ENCODE results near the gene ZCCHC14.
"Not testable (repeated sequence)": the region's sequence is repeated elsewhere in the genome, so short reads cannot be mapped to it uniquely, and the experiment has no call there.

Gene ZCCHC14

DNA sequence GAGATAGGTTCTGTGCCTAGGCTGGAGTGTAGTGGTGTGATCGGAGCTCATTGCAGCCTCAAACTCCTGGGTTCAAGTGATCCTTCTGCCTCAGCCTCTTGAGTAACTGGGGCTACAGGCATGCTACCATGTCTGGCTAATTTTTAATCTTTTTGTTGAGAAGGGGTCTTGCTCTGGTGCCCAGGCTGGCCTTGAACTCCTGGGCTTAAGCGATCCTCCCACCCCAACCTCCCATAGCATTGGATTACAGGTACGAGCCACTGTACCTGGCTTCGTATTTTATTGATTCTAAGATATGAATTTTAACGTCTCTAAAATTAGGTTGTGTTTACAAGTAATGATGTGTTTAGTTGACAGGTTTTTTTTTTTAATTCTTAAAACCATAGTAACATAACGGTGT, 30.8 kb upstream of the ZCCHC14 start:
- FAIRE-seq = not testable (repeated sequence)

DNA sequence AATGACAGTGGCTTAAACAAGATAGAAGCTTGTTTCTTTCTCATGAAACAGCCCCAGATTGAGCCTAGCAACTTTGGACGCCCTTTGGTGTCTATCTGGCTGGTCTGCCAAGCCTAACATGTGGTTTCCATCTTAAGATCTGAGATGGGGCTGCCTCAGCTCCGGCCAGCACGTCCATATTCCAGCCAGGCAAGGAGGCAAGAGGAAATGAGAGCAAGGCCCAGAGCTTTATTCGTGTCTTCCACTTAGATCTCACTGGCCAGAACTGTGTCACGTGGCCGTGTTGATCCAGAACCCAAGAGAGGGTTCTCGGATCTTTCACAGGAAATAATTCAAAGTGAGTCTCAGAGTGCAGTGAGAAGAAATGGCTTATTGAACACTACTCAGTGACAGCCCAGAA, 28.9 kb upstream of the ZCCHC14 start:
- FAIRE-seq = not testable (repeated sequence)

DNA sequence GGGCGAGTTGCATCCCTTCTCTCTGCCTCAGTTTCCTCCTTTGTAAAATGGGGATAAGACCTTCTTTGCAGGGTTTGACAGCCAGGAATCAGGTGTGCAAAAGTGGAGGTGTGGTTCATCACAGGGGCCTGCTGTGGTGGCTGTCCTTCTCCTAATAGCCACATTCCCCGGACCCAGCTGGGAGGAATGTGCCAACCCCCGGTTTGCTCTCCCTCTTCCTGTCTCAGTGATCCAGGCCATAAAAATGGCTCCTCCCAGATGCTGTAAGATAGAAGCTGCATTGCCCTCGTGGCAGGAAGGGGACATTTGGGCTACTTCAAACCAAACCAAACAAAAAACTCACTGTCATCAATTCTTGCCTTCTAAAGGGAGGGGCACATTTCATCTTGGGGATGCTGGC, 26.3 kb upstream of the ZCCHC14 start:
- FAIRE-seq = not testable (repeated sequence)

DNA sequence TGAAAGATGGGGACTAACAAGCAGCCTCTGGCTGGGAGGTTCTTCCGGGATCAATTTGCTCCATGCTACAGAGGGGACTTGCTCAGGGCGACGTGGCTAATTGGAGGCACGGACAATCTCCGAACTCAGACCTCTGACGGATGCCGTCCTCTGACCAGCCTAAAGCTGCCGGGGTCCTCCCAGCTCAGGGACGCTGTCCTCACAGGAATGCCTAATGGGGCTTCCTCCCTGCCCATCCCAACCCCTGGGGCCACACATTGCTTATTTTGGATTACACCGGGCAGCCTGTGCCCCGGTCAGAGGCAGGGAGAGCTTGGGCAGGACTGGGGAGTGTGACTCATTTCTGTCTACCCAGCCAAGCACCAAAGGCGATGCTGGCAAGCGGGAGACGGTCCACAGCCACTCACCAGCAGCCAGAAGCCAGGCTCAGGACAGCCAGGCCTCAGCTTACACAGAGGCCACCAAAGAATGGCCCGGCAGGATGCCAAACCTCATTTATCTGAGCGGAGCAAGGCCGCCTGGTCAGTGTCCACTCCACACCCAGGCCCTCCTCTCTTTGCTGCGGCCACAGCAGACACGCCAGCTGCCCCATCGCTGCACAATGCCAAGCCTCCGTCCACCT, 25.7 kb upstream of the ZCCHC14 start:
- FAIRE-seq = not testable (repeated sequence)

DNA sequence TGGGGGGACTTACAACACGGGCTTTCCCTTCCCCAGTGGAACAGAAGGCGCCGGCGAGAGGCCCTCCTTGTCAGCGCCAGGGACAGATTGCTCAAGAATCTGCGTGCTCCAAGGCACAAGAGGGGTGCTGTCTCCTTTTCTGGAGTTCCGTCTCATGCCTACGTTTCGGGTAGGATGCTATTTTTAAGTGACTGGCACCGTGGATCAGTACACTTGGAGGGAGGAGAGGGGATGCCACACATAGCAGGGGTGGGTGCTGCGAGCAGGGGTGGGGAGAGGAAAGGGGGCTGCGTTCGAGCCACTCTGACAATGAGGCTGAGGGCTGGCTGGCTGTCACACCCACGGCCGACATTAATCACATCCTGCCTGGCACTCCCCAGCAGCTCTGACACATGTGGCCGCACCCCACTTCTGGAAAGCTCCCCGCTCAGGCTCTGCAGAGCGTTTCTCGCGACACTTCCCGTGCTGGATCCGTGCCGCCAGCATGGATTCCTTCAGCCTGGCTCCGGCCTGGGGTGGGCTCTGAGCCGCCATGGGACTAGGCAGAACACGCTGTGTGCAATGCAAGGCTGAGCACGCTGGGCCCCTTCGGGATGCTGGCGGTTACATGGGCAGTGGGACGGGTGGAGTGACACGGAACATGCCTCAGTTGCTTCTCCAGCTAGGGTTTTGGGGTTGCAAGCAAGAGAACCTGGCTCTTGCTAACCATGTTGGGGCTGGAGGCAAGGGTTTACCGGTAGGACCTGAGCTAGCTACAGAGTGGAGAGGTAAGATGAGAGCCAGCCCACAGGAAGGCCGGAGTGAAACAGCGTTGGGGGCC, 25.0 kb upstream of the ZCCHC14 start:
- not testable (repeated sequence) for FAIRE-seq

DNA sequence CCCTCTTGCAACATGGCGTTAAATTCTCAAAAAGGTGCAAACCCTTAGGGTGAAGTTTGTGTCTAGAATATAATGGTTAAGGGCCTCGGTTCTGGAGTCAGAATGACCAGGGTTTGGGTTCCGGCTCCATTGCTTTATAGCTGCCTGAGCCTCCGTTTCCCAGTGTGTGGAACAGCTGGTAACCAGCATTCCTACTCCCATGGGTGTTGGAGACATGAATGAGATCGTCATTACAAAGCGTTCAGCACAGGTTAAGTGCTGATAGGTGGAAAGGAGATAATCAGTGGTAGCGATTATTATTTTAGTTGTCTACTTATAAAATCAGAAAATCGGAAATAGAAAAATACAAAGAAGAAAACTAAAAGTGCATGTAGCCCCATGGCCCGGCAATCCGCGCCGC, 23.5 kb upstream of the ZCCHC14 start:
- no peak for FAIRE-seq

DNA sequence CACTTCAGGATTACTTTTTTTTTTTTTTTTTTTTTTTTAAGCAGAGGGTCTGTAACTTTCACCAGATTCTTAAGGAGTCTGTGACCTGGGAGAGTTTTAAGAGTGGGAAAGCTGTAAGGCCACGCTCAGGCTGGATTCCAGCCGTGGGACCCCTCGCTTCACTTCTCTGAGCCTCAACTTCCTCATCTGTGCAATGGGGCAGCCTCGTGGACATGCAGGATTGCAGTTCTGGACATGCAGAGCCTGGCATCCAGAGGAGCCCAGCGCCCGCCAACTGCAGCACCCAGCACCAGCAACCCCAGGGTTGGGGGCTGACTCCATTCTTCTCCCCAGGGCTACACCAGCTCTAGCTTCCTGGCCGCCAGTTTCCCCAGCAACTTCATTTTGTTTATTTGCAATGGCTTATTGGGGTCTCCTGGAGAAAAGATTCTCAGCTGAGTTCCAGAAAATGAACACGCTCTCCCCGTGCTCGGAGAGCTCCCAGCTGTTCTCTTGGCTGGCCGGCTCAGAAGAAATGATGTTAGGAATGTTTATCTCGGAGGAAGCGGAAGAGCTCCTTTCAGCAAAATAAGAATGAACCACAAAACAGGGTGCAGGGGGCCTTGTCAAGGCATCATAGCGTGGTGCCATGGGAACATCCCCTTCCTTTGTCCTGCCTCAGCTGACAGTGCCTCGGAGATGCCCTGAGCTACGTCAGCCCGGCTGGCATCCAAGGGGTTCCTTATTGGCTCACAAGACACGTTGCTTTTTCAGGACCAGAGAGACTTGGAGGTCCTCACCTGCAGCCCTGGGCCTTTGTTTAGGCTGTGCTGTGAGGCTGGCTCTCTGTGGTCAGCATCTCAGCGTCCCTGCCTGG, 22.9 kb upstream of the ZCCHC14 start:
- no peak for FAIRE-seq

DNA sequence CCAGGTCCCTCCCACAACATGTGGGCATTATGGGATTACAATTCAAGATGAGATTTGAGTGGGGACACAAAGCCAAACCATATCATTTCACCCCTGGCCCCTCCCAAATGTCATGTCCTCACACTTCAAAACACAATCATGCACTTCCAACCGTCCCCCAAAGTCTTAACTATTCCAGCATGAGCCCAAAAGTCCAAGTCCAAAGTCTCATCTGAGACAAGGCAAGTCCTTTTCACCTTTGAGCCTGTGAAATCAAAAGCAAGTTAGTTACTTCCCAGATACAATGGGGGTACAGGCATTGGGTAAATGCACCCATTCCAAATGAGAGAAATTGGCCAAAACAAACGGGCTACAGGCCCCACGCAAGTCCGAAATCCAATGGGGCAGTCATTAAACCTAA, 17.0 kb upstream of the ZCCHC14 start:
- not testable (repeated sequence) for FAIRE-seq

DNA sequence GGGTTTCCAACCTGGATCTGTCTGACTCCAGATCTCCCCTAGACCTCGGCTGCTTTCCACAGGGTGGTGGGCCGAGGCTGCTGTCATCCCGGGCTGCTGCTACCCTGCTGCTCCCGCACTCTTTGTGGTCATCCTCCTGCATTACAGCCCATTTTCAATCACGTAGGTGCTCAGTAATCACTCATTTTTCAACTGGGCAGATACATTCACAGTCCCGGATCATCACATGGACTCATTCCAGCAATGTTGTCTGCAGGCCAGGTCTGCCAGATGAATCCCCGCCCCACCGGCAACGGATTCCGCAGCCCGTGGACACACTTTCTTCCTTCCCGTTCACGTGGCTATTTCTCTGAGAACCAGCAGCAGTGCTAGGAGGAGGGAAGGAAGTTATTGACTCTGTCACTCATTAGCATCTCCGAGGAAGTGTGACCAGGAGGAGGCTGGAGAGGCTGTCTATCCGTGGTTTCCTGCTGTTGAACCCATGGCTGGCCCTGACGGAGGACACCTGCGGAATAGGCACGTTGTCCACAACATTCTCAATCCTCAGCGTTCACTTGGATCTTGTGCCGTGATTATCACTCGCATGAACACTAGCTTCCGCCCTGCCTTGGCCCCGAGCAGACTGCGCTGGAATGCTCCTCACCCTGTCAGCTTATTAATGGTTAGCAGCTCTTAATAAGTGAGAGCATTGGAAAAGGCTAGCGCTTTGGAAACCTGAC, 14.7 kb upstream of the ZCCHC14 start:
- no peak for FAIRE-seq

DNA sequence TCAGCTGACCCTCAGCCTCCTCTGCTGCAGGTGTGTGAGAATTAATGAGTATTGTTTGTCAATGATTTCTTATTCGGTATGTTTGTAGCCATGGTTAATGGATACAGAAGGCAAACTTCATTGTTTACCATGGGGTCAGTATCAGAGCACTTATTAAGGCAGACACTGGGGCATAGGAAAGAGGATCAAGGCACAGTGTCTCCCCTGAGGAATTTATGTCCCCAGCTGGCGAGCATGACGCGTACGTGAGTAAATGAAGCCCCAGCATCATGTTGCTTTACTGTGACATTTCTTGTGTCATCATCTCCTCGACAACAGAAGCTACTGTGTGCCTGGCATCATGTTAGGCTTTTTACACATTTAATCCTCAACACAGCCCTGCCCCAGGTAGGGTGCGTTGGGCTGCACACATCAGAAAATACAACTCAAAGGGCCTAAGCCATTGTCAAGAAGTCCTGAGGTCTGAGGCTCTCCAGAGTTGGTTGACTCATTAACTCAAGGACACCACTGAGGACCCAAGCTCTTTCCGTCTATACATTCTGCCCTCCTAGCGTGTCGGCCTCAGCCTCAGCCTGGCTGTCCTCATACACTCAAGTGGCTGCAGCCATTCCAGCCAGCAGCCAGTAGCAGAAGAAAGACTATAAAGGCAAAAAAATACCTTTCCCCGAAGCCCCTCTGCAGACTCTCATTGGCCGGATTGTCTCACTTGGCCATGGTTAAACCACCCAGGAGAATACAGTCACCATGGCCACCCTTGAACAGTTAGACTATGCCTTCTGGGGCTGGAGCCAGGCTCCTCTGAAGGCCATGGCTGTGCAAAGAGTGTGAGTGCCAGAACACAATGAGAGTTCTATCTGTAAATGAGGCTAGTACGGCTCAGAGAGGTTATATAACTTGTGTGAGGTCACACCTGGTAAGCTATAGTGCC, 13.9 kb upstream of the ZCCHC14 start:
- FAIRE-seq = no peak

DNA sequence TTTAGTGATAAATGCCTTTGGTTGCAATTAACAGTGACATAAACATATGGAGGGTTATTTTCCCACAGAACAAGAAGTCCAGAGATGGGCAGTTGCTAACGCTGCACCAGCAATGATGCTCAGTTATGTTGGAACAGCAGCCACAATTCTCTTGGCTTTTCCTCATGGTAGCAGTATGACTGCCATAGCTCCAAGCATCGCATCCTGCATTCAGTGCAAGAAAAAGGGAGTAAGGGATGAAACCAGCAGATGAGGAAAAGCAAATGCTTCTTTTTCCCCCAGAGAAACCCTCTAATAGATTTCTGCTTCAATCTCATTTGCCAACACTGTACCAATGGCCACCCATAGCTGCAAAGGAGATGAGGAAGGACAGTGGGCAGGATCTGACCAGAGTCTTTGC, 13.0 kb upstream of the ZCCHC14 start:
- FAIRE-seq = no peak

DNA sequence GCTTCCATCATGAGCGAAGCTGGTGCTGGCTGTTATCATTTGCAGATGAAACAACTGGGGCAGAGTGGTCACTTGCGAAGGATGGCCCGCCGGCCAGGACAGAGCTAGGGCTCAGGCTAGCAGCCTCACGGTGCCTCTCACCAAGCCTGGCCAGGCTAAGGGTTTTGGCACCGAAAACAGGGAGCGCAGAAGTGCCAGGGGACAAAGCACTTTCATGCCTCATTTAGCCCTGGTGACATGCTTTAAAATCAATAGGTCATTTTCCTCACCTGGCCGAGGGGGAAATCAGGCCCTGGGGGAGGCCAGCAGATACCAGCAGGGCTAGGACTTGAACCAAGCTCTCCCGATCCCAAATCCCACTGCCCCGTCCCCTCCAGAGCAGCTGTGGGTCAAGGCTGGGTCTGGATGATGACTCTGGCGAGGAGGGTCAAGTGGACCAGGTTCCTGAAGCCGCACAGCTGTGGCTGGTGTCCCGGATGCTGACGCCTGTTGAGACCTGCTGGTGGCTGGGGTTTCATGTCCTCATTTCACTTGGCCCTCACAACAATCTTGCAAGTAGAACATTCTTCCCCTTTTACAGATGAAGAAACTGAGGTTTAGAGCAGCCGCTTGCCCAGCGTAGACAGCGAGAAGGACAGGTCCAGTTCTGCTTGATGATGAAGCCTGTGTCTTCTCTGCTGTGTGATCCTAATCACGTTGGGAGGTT, 10.6 kb upstream of the ZCCHC14 start:
- FAIRE-seq = not testable (repeated sequence)

DNA sequence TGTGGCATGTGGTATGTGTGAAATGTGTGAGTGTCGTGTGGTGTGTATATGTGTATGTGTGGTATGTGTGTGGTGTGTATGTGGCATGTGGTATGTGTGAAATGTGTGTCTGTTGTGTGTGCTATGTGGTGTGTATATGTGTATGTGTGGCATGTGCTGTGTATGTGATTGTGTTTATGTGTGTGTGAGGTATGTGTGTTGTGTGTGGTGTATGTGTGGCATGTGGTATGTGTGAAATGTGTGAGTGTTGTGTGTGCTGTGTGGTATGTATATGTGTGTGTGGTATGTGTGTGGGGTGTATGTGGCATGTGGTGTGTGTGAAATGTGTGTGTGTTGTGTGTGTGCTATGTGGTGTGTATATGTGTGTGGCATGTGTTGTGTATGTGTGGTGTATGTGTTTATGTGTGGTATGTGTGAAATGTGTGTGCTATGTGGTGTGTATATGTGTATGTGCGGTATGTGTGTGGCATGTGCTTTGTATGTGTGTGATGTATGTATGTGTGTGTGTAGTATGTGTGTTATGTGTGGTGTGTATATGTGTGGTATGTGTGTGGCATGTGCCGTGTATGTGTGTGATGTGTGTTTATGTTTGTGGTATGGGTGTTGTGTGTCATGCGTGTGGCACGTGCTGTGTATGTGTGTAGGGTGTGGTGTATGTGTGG, 9.6 kb upstream of the ZCCHC14 start:
- no peak for FAIRE-seq

DNA sequence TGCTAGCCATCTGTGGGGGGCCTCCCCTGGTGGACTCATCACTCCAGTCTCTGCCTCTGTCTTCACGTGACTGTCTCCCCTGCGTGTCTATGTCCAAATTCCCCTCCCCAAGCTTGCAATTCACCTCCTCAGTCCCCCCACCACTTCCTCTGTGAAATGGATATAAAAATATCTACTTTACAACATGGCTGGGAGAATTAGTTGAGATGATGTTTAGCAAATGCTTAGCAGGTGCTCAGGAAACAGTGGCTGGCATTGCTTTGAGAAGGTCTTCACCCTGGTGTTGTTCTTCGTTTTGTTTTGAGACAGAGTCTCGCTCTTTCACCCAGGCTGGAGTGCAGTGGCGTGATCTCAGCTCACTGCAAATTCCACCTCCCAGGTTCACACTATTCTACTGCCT, 8.3 kb upstream of the ZCCHC14 start:
- no peak for FAIRE-seq

DNA sequence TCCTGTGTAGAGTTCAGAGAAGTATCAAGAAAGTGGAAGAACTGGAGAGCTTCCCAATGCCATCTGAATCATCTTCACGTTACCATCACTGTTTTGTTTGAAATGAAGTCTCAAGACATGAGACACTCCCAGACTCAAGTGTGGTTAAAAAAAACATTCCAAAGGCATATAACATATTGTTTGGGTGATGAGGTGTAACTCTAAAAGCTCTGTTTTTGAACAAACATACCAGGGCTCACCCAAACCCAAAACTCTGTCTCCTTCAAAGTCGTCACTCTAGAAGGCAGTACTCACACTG, 6.3 kb upstream of the ZCCHC14 start:
- FAIRE-seq = no peak

DNA sequence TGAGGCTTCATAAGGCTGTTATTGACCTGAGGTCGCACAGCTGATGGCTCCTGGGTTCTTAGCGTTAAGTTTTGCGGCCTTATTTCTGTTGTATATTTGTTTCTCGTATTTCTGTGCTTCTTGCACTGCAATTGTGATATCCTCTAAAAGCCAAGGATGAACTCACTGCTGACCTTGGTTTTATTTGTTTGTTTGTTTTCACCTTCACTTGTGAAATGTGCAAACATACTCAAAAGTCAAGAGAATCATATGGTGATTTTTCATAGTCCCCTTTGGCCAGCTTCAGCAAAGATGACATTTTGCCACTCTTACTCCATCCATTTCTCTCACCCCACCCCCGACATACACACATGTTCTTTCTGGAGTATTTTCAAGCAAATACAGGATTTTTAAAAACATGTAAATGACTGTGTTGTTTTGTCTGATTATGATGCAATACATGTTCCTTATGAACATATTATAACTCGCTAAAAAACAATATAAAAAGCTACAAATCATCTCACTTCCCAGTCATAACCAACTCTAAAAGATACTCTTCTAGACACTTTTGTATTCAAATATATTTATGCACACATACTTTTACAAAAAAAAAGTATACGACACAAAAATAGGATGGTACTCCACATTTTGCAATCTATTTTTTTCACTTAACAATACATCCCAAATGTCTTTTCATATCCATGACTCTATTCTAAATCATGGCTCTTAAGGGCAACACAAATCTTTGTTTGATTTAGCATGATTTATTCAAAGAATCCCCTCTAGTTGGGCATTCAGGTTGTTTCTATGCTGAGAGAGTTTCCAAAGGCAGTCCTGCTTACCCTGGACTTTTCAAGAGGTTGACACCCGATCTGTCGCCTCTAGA, 5.7 kb upstream of the ZCCHC14 start:
- FAIRE-seq = no peak

DNA sequence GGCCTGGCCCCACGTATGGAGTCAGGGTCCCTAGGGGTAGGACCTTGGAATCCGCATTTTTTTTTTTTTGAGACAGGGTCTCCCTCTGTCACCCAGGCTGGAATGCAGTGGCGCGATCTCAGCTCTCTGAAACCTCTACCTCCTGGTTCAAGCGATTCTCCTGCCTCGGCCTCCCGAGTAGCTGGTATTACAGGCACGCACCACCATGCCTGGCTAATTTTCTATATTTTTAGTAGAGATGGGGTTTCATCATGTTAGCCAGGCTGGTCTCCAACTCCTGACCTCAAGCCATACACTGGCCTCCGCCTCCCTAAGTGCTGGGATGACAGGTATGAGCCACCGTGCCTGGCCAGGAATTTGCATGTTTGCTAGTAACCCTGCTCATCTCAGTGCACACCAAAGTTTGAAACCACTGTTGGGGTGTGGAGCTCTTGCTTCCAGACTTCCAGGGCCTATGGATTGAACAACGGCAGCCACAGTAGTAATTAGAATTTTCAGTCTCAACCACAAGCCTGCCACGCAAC, 5.0 kb upstream of the ZCCHC14 start:
- FAIRE-seq = not testable (repeated sequence)

DNA sequence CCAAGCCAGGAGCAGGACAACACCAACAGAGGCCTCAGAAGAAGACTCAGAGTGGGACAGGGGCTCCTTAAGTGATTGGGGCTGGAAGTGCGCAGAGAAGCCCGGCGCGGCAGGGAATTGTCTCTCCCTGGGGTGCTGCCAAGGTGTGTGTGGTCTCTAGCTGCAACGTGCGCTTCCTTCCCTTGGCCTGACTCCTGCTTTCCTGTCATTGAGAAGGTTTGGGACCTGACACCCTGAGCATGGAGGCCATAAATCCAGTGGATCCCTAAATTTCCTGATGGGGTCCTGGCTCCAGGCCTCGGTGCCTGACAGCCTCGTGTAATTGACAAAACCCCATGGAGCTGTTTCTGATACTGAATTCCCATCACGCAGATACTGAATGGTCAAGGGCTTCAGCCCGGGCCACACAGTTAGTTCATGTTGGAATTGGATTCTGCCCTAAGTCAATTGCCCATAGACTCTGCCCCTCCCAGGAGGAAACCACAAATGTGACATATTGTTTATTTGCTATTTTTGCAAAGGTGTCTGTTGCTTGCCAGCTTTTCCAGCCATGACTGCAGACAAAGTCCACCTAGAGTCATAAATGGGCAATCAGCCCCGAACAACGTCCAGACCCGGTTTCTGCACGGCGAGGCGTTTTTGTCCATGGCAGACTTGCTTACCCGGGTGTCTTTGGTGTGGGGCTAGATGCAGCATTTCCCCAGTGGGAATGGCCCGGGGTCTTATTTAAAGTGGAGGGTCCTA, 4.4 kb upstream of the ZCCHC14 start:
- FAIRE-seq = not testable (repeated sequence)

DNA sequence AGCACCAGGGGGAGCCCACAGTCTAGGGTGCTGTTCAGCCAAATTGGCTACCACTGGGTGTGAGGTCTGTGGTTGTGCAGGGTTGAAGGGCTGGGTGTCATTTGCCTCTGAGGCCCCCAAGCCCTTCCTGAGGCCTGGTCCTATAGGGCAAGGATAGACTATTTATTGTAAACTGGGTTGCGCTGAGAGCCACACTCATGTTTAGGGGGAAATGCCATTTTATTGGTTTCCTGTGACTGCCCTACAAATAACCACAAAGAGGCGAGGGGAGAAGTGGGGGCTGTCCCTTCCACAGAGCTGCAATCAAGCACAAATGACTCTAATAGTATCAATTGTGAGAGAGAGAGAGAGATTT, 3.6 kb upstream of the ZCCHC14 start:
- FAIRE-seq = no peak
